Right renal cortex interstitium (tissue), 3 donors: ENCODE data around the gene SLC2A9. TPM values are rescaled to one million over a fixed set of nuclear protein-coding genes. Genes with fewer than 3 reads are reported as not detected.

Experiments
- DNase-seq, 3 donors: peaks; one replicate each; pipeline ENCODE4 v3.0.0-alpha.2; 2013; ENCODE audit warnings: low read depth in 3 of 3, low spot score in 2 of 3
- polyA plus RNA-seq, 3 donors: library from polyadenylated mRNA; unstranded; fragments of 120-200 nt; gene quantifications; one replicate each; pipeline ENCODE4 v1.2.1, GENCODE V29; 2013; ENCODE audit not compliant: insufficient read length in 3 of 3

SLC2A9 gene
- polyA plus RNA-seq, 3 donors = 8.4 to 11.3 (median 9.0) TPM

GRCh38 chr4:10022346-10023049, 1.2 kb upstream of the SLC2A9 start:
- no peak for DNase-seq

GRCh38 chr4:10021653-10022023, 341 bp upstream of the SLC2A9 start:
- DNase-seq = no peak

GRCh38 chr4:10020106-10020505, 1.2 kb downstream of the SLC2A9 start:
- no peak for DNase-seq

GRCh38 chr4:10019521-10020051, 1.7 kb downstream of the SLC2A9 start:
- no peak for DNase-seq

- DNase-seq = peak; percentile 81 to 84 (median 83)
Measured at GRCh38 chr4:10018818-10019461, 2.4 kb downstream of the SLC2A9 start.

GRCh38 chr4:10017037-10017893, 4.0 kb downstream of the SLC2A9 start:
- DNase-seq = no peak

- DNase-seq = no peak
Measured at GRCh38 chr4:10016169-10016568, 5.1 kb downstream of the SLC2A9 start.

GRCh38 chr4:10015140-10015753, 6.0 kb downstream of the SLC2A9 start:
- DNase-seq = no peak

- DNase-seq = no peak
Measured at GRCh38 chr4:10013722-10014121, 7.6 kb downstream of the SLC2A9 start.

- DNase-seq = no peak
Measured at GRCh38 chr4:10011885-10012284, 9.4 kb downstream of the SLC2A9 start.

- no peak for DNase-seq
Measured at GRCh38 chr4:10011277-10011676, 10.0 kb downstream of the SLC2A9 start.

- no peak for DNase-seq
Measured at GRCh38 chr4:10009861-10010500, 11.3 kb downstream of the SLC2A9 start.

- no peak for DNase-seq
Measured at GRCh38 chr4:10008609-10009005, 12.7 kb downstream of the SLC2A9 start.

- no peak for DNase-seq
Measured at GRCh38 chr4:10007793-10008608, 13.3 kb downstream of the SLC2A9 start.

GRCh38 chr4:10007436-10007740, 13.9 kb downstream of the SLC2A9 start:
- DNase-seq = no peak

GRCh38 chr4:10006601-10007435, 14.5 kb downstream of the SLC2A9 start:
- peak in 1 of 3 donors; percentile 29 for DNase-seq

- DNase-seq = no peak
Measured at GRCh38 chr4:10006231-10006600, 15.1 kb downstream of the SLC2A9 start.

GRCh38 chr4:10005632-10006031, 15.7 kb downstream of the SLC2A9 start:
- no peak for DNase-seq

GRCh38 chr4:10003666-10004065, 17.6 kb downstream of the SLC2A9 start:
- DNase-seq = no peak
